ENCODE data around the gene MAP2K5.

- TF ChIP-seq JUN (IDR thresholded peaks at IDR 0.05; ENCODE audit: borderline replicate concordance, low read depth, low read length) (no peak), JUN (CRISPR knock-in tag; IDR thresholded peaks at IDR 0.05; ENCODE audit: borderline replicate concordance) (no peak), ZBTB49 (CRISPR knock-in tag; IDR thresholded peaks at IDR 0.05; ENCODE audit: borderline replicate concordance) (no peak), MLLT1 (IDR thresholded peaks at IDR 0.05) (no peak), HDAC8 (tag; IDR thresholded peaks at IDR 0.05) (no peak), CTCF (IDR thresholded peaks at IDR 0.05 in 2 of 3, conservative IDR thresholded peaks at IDR 0.05 in 1 of 3; ENCODE audit: insufficient read depth in 2 of 3, low read depth in 1 of 3, low read length in 3 of 3) (no peak), E2F1 (CRISPR knock-in tag; IDR thresholded peaks at IDR 0.05) (no peak)
These were observed 274.2 kb downstream of the MAP2K5 start for GRCh38 chr15:67816668-67817067.
